Inferior parietal cortex (tissue), 1 donor: ENCODE measurements around the gene SLC39A5.
"Not testable (repeated sequence)": the region's sequence is repeated elsewhere in the genome, so short reads cannot be mapped to it uniquely, and the experiment has no call there.

ENCODE experiments used
- DNase-seq: peaks from one replicate; pipeline ENCODE4 v3.0.0-alpha.2; 2016; ENCODE audit errors: extremely low spot score

Gene SLC39A5

DNA sequence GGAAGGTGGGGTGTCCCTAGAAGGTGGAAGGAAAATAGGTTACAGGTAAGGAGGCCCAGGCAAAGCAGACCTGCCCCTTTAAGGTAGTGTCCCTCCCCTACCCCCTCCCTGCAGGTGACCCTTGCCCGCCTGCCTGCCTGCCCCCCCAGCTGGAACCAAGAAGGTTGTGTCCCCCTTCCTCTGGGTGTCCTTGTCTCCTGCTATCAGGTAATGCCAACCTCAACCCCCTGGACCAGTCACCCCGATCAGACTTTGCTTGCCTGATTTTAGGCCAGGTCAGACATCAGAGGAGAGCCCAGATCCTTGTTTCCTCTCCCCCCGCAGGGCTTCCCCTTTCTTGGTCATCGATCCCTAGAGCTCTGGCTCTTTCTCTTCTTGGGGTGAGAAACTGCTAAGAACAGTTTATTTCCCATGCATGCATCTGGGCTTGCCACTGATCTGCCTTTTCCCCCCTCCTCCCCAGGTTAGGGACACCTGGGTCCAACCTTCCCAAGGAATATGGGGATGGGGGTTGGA, at the start of gene SLC39A5:
TSS of gene SLC39A5 (plus strand) at position 136 of the 516 bp plus-strand sequence. CDS start 1,224 bp downstream, outside the sequence.
- no peak for DNase-seq

DNA sequence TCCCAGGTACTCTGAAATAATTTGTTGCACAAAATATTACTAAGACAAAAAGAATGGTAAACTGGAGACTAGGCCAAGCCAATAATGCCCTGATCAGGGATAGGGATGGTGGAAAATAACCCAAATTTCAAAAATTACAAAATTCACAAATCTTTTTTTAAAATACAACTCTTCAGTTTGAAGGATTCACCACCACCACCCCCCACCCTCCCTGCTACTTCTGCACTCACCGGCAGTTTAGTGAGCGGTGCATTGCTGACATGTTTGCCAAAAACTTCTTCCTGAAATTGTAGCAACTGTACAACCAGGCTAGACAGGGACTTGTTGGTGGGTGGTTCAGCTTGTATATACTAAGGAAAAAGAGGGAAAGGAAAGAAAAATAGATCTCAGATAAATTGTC, 42.9 kb upstream of the SLC39A5 start:
- DNase-seq: no peak

DNA sequence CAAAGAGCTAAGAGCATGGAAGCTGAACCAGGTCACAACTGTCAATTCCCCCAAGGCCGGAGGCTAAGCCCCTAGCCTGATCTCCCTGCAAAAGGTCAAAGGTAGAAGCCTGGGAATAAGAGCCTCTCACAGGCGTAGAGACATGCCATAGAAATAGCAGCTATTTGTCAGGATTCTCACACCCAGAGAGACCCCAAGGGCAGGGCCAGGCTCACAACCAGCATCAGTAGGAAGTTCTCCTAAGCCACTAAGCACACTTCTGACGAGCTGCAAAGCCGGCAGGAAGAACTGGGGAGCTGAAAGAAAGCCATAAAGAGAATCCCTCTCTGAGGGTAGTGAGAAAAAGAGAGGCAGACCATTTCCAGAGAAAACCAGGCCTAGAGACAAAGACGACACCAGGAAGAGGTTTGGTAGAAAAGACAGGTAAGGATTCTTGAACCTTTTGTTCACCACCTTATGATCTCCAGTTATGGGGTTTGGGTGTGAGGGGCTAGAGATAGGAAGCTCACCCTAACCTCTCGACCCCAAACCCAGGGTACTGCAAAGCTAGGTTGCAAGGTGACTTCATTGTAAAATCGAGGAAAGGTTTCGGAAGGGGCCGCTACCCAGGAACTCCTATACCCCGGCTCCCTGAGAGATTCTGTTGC, 41.6 kb upstream of the SLC39A5 start:
- no peak for DNase-seq

DNA sequence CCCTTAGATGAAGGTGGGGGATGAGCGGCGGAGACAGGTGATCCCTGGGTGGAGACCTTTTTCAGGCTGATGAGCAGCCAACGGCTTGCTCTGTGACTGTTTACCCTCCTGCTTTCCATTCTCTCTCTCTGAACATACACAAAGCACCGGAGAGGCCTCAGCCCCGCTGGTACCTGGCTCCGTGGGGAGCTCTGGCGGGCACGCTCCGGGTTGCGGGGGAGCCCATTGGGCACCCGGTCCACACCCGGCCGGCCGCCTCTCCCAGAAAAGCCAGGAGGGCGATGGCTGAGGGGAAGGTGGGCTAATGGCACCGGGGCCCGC, 41.1 kb upstream of the SLC39A5 start:
- DNase-seq: no peak

GRCh38 chr12:56189099-56189917, 40.5 kb upstream of the SLC39A5 start, which contains the start of gene SMARCC2:
Gene SMARCC2, minus strand, starts transcription at chr12:56189483. Its CDS starts 22 bp downstream, at chr12:56189461.
- peak; percentile 80 for DNase-seq

- DNase-seq: peak; percentile 90
Observed at GRCh38 chr12:56189918-56190694, 39.7 kb upstream of the SLC39A5 start.

GRCh38 chr12:56190695-56191155, 39.1 kb upstream of the SLC39A5 start:
- DNase-seq: peak; percentile 11

GRCh38 chr12:56192582-56192981, 37.3 kb upstream of the SLC39A5 start:
- no peak for DNase-seq

DNA sequence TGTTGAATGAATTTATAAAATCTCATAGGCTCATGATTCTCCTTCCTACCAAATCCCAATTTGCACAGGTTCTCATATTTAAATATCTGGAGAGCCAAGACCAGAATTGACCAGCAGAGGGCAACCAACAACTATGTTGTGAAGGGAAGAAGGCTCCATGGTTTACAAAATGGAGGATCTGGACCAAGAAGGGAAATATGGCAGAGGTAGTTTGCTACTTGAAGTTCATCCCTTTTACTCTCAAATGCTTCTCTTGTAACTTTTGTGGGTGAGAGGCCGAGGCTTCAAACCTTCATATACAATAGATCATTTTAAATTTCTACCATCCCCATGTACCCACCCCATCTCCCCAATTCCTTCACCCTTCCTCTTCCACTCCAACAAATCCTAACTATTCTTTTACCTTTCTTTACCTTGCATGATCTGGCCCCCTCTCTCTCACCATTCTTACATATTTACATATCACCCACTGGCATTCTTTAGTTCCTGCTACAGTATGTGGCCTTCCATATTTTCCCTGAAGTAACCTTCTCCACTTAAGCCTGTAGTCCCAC, 36.7 kb upstream of the SLC39A5 start:
- peak; percentile 94 for DNase-seq

DNA sequence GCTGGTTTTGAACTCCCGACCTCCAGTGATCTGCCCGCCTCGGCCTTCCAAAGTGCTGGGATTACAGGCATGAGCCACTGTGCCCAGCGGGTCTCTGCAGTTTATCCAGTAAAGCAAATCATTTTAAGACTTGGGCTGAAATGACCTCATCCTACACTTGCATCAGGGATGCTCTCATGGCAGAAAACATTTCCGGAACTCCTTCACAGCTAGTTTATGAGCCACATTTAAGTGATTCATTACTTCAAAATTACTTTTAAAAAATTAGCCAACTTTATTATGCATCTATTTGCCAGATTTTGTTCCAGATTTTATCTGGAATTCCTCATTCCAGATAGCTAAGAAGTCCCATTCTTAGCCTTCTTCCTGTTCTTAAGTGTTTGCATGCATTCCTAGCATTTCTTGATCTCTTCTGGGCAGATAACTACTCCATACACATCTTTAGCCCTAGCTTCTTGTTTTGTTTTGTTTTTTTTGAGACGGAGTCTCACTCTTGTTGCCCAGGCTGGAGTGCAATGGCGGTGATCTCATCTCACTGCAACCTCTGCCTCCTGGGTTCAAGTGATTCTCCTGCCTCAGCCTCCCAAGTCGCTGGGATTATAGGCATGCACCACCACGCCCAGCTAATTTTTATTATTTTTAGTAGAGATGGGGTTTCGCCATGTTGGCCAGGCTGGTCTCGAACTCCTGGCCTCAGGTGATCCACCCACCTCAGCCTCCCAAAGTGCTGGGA, 32.9 kb upstream of the SLC39A5 start:
- DNase-seq: not testable (repeated sequence)

DNA sequence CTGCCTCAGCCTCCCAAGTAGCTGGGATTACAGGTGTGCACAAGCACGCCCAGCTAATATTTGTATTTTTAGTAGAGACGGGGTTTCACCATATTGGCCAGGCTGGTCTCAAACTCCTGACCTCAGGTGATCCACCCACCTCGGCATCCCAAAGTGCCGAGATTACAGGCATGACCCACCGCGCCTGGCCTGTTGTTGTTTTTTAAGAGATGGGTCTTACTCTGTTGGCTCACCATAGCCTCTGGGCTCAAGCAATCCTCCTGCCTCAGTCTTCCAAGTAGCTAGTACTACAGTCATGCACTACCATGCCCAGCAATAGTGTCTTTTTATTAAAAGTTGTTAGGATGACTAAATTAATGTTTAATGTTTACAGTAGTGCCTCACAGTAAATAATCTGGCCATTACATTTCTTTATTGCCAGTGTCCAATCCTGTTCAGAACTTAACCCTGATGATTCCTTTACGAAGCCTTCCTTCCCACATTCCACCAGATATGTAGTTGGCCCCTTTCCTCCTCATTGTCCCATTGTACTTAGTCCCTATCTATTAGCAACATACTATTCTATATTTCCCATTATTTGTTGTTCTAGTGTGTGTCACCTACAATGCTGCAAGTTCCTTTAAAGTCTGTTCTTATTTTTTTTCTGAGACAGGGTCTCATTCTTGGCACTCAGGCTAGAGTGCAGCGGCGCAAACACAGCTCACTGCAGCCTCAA, 31.8 kb upstream of the SLC39A5 start:
- no peak for DNase-seq

GRCh38 chr12:56198836-56199235, 31.0 kb upstream of the SLC39A5 start:
- DNase-seq: no peak

DNA sequence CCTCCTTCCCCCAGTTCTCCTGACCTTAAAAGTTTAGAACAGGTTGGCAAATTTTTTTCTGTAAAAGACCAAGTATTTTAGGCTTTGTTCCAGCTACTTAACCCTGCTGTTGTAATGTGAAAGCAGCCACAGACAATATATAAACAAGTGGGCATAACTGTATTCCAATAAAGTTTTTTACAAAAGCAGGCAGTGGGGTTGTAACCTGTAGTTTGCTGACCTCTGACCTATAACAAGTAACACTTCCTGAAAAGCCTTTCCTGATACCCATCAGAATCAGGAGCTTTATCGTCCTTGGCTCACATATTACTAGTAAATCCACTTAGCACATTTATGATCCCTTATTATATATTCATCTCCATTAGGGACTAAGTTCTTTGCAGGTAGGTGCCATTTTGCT, 27.5 kb upstream of the SLC39A5 start:
- DNase-seq: no peak

- DNase-seq: no peak
Observed at GRCh38 chr12:56202838-56203237, 27.0 kb upstream of the SLC39A5 start.

GRCh38 chr12:56204275-56204674, 25.6 kb upstream of the SLC39A5 start:
- no peak for DNase-seq

GRCh38 chr12:56205445-56205844, 24.4 kb upstream of the SLC39A5 start:
- no peak for DNase-seq

GRCh38 chr12:56206452-56207166, 23.2 kb upstream of the SLC39A5 start:
- DNase-seq: peak; percentile 25

DNA sequence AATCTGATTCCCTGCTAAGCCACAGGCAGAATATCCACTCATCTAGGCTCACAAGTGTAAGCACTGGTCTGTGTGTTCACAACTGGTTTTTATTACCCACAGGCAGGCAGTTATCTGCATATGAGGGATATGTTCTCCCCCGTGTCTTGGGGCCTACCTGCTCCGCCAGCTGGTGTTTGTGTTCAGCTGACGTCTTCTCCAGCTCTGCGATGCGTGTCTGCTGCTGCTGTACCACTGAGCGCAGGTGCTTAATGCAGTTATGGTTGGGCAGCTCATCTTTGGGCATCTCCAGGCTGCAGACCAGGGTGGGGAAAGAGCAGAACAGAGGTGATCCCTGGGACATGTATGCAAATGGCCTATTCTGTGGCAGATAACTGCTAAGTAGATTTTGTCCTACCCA, 21.8 kb upstream of the SLC39A5 start:
- no peak for DNase-seq

DNA sequence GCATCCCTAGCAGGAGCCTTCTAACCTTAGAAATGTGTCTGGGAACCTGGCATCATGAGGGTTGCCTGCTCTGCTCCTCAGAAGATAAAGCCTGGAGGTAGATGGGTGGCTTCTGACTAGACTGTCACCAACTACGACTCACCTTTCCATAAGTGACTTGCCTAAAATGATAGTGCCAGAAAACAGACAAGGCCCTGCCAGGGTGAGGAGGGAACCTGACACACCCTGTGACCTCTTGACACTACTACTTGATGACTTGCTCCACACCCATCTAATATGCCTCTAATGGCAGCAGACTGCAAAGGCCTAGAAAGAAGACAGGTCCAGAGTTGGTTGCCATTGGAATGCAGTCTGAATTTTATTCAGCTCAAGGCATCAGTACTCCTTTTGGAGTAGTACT, 17.5 kb upstream of the SLC39A5 start:
- DNase-seq: no peak

DNA sequence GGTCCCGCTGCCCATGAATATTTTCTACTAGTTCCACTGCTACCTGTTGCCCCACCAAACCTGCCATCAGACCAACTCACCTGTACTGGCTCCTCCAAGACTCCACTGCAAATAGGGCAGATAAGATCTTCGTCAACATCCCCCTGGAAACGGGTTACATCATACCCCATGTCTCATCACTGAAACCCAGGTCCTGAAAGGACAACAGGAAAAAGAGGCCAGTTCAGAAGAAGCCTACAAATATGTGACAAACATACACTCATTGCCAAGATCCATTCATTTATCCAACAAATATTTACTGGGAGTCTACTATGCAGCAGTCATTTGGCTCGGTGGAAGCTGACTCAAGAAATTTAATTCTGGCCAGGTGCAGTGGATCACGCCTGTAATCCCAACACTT, 16.0 kb upstream of the SLC39A5 start:
- DNase-seq: no peak
